22Rv1 (cell line): ENCODE results near the gene FAM76A.

ENCODE experiments used
- CTCF ChIP-seq: fragments of 450-650 bp; IDR thresholded peaks from 2 replicates; pipeline ENCODE4 v1.5.1; 2017; ENCODE audit warnings: mild to moderate bottlenecking
- ZFX ChIP-seq: fragments of 450-650 bp; IDR thresholded peaks from 2 replicates; pipeline ENCODE4 v1.6.1; 2017; ENCODE audit warnings: antibody characterized with exemption, borderline replicate concordance

DNA sequence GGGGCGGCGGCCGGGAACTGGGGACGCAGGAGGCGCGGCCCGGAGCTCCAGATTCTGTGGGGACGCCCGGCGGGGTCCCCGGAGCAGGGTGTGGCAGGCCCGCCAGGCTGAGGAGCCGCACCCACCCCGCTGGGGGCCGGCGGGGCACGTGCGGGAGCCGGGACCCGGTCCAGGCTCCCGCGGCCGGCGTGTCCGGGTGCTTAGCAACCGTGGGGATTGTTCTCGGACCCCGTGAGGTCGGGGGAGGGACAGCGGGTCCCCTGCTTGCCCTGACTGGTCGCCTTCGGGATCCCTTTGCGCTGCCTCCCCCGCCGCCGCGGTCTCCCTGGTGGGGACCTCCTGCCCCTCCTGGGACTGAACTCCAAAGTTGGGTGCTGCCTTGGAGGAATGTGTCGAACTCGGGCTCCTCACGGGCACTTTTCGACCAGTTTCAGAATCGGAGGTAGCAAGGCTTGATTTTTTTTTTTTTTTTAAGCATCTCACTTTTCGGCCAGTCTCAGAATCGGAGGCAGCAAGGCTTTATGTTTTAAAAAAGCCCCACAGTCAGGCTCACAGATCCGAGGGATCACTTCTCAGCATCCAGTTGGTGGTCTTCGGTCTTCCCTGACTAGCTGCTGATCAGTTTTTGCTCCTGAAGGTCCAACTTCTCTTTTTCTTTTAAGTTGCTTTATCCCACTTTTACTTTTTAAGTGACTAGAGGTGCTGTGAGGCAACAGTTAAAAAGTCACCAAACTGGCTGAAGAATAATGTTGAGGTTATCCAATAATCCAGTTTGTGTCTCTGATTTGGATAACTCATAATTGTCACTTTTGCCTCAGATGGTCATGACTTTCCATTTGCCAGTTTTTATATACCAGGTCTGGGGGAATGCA, 648 bp downstream of the FAM76A start:
- TF ChIP-seq ZFX, result no peak
- no peak for TF ChIP-seq CTCF
